NB4 (cell line): Measurements from ENCODE around the gene GPR183.

ENCODE experiments used
- POLR2A ChIP-seq: IDR thresholded peaks from 2 replicates; pipeline ENCODE4 v1.6.1; 2011; ENCODE audit warnings: mild to moderate bottlenecking; ENCODE audit not compliant: insufficient read length; ENCODE audit errors: extremely low read depth
- TF ChIP-seq, protein P1 (sequence below): IDR thresholded peaks from one replicate; pipeline ENCODE4 v1.5.1; 2012; ENCODE audit warnings: low read depth, low read length
- TF ChIP-seq, protein P2 (sequence below): IDR thresholded peaks from 2 replicates; pipeline ENCODE4 v1.6.1; 2011; ENCODE audit warnings: low read depth, low read length

DNA sequence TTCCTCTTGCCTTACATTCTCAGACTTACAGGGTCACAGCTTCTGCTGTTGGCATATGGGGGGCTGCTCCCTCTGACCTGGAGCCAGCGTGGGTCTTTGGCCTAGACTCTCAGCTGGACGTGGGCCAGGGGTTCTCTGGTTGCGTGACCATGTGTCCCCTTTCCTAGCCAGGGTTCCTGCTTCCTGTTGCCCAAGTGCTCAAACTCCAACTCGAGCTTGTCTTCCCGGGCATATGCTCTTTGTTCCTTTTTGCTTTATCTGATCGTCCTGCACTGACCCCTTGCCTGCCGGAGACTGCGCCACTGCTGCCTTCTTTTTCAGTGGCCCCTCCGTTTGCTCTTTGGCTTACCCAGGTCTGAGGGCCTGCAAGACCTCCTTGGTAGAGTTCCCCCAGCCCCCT lies 25.3 kb upstream of the GPR183 start:
- TF ChIP-seq, protein P1, sequence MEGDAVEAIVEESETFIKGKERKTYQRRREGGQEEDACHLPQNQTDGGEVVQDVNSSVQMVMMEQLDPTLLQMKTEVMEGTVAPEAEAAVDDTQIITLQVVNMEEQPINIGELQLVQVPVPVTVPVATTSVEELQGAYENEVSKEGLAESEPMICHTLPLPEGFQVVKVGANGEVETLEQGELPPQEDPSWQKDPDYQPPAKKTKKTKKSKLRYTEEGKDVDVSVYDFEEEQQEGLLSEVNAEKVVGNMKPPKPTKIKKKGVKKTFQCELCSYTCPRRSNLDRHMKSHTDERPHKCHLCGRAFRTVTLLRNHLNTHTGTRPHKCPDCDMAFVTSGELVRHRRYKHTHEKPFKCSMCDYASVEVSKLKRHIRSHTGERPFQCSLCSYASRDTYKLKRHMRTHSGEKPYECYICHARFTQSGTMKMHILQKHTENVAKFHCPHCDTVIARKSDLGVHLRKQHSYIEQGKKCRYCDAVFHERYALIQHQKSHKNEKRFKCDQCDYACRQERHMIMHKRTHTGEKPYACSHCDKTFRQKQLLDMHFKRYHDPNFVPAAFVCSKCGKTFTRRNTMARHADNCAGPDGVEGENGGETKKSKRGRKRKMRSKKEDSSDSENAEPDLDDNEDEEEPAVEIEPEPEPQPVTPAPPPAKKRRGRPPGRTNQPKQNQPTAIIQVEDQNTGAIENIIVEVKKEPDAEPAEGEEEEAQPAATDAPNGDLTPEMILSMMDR: no peak
- no peak for TF ChIP-seq POLR2A
- TF ChIP-seq, protein P2, sequence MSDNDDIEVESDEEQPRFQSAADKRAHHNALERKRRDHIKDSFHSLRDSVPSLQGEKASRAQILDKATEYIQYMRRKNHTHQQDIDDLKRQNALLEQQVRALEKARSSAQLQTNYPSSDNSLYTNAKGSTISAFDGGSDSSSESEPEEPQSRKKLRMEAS: no peak
